ENCODE data around the gene OGG1. TPM values are rescaled to one million over a fixed set of nuclear protein-coding genes. Genes with fewer than 3 reads are reported as not detected.
A peak's percentile ranks its signal among the peaks of the same experiment; 100 is the strongest.

OGG1 gene
- 14.4 TPM for total RNA-seq
- long read RNA-seq, full-length matches to known transcripts: 14 of 22 reads
- long read RNA-seq, partial matches to known transcripts: 2 of 22 reads
- long read RNA-seq, other reads (novel, unspliced or antisense): 6 of 22 reads

- peak; percentile 99 for DNase-seq (ENCODE audit: low spot score)
These were observed at the start of gene OGG1 for GRCh38 chr3:9749645-9750555. Gene OGG1, plus strand, starts transcription at chr3:9749952. Its CDS starts 335 bp downstream, at chr3:9750287.

GRCh38 chr3:9700536-9700935 is 49.2 kb upstream of the OGG1 start:
- no peak for DNase-seq (ENCODE audit: low spot score)

GRCh38 chr3:9701006-9701405 is 48.7 kb upstream of the OGG1 start:
- DNase-seq (ENCODE audit: low spot score): no peak

- DNase-seq (ENCODE audit: low spot score): no peak
These were observed 48.0 kb upstream of the OGG1 start for GRCh38 chr3:9701711-9702110.

DNA sequence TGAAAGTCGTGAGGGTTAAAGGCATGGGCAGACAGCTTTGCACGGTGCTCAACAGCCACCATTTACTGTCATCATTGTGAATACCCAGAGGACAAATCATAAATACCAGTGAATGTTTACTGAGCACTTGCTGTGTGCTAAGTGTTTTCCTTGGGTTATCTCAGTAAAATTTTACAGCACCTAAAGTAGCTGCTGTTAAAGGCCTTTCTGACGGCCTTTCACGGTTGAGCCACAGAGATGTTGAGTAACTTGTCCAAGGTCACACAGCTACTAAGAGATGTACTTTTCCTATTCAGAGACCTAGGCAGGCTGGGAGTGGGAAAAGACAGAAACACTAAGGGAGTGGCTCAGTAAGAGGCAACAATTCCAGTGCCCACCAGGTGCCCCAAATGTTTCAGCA is 46.5 kb upstream of the OGG1 start:
- DNase-seq (ENCODE audit: low spot score): no peak

DNA sequence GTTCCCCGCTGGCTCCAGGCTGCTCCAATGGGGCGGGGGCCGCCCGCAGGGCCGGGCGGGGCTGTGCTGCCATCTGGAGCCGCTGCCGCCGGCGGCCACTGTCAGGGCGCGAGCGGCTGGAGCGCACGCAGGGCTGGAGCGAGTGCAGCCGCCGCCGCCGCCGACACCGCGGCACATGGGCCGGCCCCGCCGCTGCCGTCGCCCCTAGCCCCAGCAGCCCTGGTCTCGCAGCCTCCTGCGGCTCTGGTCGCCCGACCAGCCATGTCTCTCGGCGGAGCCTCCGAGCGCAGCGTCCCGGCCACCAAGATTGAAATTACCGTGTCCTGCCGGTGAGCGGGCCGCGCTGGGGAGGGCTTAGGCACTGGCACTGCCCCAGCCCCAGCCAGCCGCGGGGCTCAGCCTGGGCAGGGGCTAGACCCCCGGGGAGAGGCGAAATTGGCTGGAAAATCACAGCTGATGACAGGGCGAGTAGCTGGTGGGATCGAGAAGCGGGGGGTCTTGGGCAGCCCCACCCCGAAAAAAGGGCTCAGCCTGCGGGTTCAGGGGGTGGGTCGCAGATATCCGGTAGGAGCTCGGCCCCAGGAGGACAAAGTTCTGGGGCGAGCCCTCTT is 45.9 kb upstream of the OGG1 start, which contains the start of gene CPNE9:
Gene CPNE9, plus strand, starts transcription at position 98 of the 611 bp plus-strand sequence. Its CDS starts 164 bp downstream, at position 262.
- DNase-seq (ENCODE audit: low spot score): no peak

DNA sequence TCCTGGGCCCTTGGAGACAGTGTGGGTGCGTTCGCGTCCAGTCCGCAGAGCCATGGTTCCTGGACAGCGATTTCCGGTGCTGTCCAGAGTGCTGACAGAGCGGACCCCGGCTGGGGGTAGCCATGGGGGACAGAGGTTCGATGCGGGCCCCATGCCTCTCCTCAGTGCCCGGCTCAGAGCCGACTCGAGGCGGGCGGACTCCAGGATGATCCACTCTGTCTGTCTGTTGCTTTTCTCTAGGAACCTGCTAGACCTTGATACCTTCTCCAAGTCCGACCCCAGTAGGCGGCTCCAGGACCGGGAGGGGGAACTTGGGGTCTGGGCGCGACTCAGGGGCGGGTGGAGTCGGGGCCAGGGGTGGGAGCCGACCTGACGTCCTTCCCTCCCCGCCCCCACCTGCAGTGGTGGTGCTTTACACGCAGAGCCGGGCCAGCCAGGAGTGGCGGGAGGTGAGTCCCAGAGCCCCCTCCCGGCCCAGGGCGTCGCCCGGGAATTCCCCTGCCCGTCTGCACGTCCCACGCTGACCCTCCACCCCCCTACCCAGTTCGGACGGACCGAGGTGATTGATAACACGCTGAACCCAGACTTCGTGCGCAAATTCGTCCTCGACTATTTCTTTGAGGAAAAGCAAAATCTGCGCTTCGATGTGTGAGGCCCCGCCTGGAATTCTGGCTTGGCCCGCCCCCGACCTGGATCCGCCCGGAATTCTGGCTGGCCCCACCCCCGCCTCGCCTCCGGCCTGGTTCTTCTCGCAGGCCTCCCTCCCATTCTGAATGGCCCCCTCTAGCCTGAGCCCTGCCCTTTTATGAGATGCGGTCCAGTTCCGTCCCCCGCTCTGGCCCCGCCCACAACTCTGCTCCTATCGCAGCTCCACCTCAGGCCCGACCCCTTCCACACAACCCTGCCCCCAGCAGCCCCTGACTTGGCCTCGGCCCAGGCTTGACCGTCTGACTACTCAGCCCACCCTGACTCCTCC is 45.1 kb upstream of the OGG1 start:
- no peak for DNase-seq (ENCODE audit: low spot score)

GRCh38 chr3:9710174-9710739 is 39.5 kb upstream of the OGG1 start:
- no peak for DNase-seq (ENCODE audit: low spot score)

GRCh38 chr3:9712415-9712814 is 37.3 kb upstream of the OGG1 start:
- DNase-seq (ENCODE audit: low spot score): no peak

DNA sequence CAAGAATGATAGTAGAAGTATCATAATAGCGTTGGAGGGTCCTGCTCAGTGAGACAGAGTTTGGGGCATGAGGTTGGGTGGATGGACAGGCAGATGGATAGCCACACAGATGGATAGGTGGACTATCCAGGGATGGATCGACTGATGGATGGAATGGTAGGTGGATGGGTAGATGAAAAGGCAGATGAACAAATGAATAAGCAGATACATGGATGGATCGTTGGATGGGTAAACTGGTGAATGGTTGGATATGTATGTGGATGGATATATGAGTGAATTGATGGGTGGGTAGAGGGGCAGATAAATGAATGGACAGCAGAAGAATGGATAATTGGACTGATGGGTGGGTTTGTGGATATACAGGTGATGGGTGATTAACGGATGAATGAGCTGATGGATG is 36.6 kb upstream of the OGG1 start:
- no peak for DNase-seq (ENCODE audit: low spot score)

DNA sequence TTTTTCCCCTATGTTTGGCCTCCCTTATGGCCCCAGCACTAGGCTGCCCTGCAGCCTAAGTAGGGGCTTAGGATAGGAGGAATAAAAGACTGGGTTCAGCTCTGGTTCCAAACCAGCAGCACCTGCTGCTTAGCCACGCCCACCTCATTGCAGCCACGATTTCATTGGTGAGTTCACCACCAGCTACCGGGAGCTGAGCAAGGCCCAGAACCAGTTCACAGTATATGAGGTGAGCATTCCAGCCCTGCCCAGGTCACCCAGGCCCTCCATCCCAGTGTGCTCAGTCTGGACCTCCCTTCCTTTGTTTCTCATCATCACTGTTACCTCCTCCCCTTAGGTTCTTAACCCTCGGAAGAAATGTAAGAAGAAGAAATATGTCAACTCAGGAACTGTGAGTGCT is 34.6 kb upstream of the OGG1 start:
- DNase-seq (ENCODE audit: low spot score): no peak

- DNase-seq (ENCODE audit: low spot score): no peak
These were observed 33.9 kb upstream of the OGG1 start for GRCh38 chr3:9715764-9716437.

- no peak for DNase-seq (ENCODE audit: low spot score)
These were observed 32.8 kb upstream of the OGG1 start for GRCh38 chr3:9716801-9717555.

- no peak for DNase-seq (ENCODE audit: low spot score)
These were observed 32.2 kb upstream of the OGG1 start for GRCh38 chr3:9717563-9717962.

DNA sequence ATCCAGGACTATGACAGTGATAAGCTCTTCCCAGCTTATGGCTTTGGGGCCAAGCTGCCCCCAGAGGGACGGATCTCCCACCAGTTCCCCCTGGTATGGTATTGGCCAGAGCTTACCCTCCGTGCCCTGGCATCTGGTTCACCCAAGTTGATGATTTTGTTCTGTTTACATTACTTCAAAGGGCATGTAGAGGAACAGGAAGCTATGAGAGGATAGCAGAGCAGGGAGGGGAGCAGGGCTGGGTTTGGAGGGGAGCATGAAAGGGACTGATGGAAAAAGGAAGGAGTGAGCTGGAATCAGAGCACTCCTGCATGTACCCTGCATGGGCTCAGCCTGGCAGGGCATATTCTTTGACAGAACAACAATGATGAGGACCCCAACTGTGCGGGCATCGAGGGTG is 31.6 kb upstream of the OGG1 start:
- DNase-seq (ENCODE audit: low spot score): no peak

DNA sequence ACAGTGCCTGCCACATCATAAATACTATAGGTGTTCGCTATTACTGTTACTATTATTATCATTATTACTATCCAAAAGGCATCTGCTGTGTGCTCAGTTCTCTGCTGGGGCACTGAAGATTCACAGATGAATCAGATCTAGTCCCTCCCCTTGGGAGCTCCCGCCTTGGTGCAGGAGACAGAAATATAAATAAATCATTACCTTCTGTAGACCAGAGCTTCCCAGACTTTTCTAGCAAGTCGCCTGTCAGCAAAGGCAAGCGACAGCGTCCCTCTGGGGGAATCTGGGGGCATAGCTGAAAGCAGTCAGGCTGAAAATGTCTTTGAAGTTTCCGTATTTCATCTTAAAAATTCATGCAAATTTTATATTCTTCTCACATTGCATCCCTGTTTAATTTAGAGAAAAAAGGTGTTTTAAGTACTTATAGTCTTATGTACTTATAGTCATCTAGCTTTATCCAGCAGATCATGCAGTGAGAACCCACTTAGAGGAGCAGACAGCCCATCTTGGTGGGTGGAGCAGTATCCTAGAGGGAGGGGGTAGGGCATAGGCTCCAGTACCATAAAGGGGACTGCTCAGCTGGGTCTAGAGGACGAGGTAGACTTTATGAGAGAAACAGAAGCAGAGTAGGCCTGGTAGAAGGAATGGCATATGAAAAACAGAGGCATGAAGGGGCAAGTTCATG is 28.6 kb upstream of the OGG1 start:
- no peak for DNase-seq (ENCODE audit: low spot score)

DNA sequence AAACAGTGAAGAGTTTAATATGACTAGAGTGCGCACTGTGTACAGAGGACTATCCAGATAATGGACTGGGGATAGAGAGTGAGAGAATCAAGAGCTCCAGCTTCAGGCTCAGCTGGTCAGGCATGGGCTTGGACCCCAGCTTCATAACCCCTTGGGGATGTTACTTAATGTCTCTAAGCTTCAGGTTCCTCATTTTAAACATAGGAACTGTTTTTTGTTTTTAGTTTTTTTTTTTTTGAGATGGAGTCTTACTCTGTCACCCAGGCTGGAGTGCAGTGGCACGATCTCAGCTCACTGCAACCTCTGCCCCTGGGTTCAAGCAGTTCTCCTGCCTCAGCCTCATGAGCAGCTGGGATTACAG is 28.1 kb upstream of the OGG1 start:
- DNase-seq (ENCODE audit: low spot score): no peak

DNA sequence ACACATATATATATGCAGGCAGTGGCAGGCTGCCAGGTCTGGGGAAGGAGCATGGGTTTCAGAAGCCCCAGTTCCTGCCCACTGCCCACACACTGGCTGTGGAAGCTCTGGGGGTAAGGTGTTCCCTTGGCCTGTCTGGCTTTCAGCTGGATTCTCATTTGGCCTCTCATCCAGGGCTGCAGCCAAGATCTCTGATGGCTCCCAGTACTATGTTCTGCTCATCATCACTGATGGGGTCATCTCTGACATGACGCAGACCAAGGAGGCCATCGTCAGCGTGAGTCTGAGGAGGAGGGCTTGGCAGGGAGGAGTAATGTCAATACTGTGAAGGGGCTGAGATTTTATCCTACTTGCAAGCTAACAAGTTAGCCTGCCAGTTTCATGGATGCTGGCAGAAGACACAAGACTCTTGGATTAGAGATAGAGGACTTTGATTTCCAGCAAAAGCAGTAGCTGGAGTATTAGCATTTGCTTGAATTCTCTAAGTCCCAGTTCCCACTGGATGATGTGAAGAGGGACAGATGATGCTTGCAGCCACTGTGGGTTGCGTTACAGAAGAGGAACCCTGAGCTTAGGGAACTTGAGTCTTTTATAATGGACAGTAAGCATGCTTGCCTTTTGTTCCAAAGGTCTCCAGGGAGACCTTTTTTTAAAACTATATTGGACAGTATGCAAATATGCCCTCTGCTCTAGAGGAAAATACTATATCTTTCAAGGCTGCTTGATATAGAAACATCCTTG is 23.8 kb upstream of the OGG1 start:
- DNase-seq (ENCODE audit: low spot score): no peak
